Transverse colon (tissue), 4 donors: ENCODE results near the gene PIK3C2G.

ENCODE experiments used
- CTCF ChIP-seq, 5 experiments: fragments of 200-600 bp in 3 of 5; fragments of 450-650 bp in 2 of 5; sonication (generic) in 3 of 5; IDR thresholded peaks; 1 replicate in 2 of 5; 2 replicates in 3 of 5; pipeline ENCODE4 v1.5.1; 2016 to 2017; ENCODE audit warnings: antibody characterized with exemption in 5 of 5, inconsistent platforms in 3 of 5, mild to moderate bottlenecking in 2 of 5, moderate library complexity in 1 of 5
- EP300 ChIP-seq: sonication (generic); formaldehyde crosslinking; IDR thresholded peaks from one replicate; pipeline ENCODE4 v1.6.1; 2017; ENCODE audit warnings: antibody characterized with exemption, low read depth
- POLR2A ChIP-seq: fragments of 450-650 bp; IDR thresholded peaks from one replicate; pipeline ENCODE4 v1.6.1; 2016; ENCODE audit warnings: antibody characterized with exemption, mild to moderate bottlenecking, moderate library complexity
- POLR2AphosphoS5 ChIP-seq, 3 donors: sonication (generic); formaldehyde crosslinking; IDR thresholded peaks; one replicate each; pipeline ENCODE4 v1.6.1; 2016; ENCODE audit warnings: antibody characterized with exemption in 3 of 3

GRCh38 chr12:18681818-18682217 is 420.5 kb downstream of the PIK3C2G start:
- TF ChIP-seq CTCF (IDR thresholded peaks at IDR 0.05) = no peak
- no peak for TF ChIP-seq POLR2A
- no peak for TF ChIP-seq EP300
- TF ChIP-seq POLR2AphosphoS5 (IDR thresholded peaks at IDR 0.05) = no peak
